GM19035 (cell line): ENCODE measurements around the gene FSD1L.

Experiments
- ATAC-seq: cut with Tn5 transposase; IDR thresholded peaks from one replicate; pipeline ENCODE4 v1.9.1; 2021; ENCODE audit not compliant: unreplicated experiment

The FSD1L gene

DNA sequence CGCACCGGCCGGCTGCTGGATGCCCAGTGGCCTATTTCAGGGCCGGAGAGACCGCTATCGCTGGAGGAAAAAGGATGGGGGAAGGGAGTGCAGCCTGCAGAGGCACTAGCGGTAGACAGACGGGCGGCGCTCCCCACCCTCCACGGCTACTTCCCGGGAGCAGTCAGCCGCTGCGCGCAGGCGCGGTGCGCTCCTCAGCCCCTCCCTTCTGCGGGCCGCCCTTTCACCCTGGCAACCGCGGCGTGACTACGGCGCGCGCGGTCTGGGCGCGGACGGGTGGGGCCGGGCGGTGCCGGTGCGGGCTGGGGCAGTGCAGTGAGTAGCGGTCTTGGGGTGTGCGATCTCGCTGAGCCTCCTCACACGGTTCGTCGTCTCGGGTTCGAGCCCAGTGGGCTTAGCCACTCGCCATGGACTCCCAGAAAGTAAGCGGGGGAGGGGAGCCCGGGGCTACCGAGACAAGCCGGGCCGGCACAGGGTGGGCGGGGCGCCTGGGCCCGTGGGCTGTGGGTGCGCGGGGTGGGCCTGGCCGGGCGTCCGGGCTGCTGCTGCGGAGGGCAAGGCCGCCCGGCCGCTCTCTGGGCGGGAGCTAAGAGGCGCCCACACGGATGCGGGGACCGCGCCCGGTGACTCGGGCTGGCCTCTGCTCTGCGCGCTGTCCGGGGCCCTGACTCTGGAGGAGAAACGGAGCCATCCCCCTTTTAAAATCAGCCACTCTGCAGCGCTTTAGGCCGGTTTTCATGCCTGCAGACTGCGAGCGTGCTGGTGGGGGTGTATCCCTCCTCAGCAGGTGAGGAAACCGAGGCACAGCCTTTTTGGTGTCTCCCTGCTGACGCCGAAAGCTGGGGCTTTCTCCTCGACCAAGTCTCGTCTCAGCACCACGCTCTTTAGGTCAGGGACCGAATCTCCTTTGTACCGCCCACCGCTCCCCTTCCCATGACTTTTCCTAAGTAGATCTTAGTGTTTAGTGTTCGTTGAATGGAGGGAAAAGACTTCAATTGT, at the start of gene FSD1L:
FSD1L (plus strand) TSS at position 221 of the 999 bp plus-strand sequence; CDS start at position 408, 187 bp downstream.
- peak; percentile 93 for ATAC-seq

DNA sequence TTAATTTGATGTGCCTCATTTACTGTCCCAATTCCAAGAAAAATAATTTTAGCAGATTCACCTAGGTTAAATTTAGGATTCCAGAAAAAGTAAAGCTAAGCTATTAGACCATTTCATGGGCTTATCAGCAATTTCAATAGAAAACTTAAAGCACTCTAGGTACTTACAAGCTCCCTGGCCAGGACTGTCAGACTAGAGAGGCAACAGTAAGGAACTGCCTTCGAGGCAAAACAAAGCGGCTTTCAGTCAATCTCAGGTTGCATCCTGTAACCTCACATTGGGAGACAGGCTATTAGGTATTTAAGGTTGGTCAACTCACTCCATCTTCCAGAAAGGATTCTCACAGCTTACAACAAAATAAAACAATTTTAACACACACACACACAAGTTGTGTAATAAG, 48.7 kb upstream of the FSD1L start:
- ATAC-seq = no peak

DNA sequence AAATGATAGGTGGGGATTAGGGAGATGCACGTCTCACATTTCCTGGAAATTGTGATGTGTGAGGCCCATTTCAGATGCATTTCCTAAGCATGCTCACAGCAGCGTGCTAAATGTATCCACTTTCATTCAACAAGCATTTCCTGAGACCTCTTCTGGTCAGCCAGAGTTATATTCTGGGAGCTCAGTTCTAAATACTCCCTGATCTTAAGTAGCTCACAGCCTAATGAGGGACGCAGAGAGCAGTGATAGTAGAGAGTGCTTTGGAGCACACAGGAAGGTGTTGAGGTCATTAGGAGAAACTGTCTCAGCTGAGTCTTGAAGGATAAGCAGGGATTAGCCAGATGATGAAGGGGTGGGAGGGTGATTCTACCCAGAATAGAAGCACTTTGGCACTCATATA, 46.2 kb upstream of the FSD1L start:
- ATAC-seq = no peak

DNA sequence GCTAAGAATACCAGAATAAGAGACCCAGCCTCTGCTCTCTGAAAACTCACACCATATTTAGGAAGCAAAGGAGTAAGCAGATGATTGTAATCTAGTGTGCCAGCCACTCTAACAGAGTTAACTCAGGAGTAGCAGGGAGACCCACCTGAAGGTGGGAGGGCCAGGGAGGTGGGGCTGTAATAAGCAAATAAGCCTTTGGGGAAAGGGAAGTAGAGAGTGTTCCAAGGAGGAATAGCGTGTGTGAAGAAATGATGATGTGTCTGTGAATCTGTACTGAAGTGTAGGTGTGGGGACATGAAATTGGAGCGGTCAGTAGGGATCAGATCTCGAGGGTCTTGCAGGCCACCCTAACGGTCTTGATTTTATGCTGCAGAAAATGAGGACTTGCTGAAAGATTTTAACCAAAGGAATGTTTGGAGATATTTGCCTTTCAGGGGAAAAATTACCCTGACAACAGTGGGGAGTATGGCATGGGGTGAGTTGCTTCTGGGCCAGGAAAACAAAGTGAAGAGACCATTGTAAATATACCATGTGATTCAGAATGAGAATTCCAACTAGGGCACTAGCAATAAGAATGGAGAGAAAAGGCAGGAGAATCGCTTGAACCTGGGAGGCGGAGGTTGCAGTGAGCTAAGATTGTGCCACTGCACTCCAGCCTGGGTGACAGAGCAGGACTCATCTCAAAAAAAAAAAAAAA, 44.1 kb upstream of the FSD1L start:
- ATAC-seq = no peak

DNA sequence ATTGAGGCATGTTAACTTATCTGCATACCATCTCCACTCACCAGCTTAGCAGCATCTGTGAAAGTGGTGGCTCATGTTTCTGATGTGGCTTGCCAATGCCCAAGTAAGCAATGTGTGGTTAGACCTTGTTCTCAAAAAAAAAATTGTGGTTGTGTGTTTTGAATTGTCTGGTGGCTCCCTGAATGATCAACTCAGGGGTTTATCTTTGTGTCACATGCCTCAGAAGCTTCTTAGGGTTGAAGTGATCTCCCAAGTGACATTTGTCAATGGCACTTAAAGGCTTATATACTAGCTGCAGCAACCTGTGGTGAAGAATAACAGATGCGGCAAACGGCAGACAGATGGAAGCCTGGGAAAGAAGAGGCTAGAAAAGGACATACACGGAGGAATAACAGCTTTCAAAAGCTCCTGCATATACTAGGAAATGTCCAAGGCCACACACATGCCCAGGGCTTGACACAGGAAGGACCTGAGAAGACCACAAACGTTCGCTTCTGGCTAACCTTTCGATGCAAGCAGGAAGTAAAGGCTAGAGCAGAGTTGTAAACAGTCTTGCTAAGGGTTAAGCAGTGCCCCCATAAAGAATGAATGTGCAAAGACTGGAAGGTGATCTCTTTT, 42.2 kb upstream of the FSD1L start:
- peak; percentile 90 for ATAC-seq

DNA sequence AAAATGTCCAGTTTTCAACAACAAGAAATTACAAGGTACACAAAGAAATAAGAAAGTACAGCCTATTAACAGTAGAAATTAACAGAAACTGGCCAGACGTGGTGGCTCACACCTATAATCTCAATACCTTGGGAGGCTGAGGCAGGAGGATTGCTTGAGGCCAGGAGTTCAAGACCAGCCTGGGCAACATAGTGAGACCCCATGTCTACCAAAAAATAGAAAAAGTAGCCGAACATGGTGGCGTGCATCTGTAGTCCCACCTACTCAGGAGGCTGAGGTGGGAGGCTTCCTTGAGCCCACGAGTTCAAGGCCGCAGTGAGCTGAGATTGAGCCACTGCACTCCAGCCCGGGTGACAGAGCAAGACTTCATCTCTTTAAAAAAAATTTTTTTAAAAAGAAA, 41.5 kb upstream of the FSD1L start:
- no peak for ATAC-seq

DNA sequence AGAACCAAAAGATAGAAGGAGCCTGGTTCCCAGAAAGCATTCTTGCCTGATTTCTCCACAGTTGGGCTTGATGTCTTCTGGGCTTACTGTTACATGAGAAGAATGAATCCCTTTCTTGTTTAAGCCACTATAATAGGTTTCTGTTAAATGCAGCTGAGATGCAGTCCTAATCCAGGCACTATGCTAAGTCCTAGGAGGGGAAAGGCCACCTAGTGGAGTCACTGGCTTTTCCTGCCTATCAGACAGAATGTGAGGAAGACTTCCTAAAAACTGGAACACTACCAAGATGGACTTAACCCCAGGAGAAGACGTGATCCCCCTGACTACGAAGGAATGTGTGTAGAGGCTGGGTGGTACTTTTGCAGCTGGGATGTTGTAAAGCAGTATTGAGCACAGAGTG, 34.3 kb upstream of the FSD1L start:
- ATAC-seq = no peak

DNA sequence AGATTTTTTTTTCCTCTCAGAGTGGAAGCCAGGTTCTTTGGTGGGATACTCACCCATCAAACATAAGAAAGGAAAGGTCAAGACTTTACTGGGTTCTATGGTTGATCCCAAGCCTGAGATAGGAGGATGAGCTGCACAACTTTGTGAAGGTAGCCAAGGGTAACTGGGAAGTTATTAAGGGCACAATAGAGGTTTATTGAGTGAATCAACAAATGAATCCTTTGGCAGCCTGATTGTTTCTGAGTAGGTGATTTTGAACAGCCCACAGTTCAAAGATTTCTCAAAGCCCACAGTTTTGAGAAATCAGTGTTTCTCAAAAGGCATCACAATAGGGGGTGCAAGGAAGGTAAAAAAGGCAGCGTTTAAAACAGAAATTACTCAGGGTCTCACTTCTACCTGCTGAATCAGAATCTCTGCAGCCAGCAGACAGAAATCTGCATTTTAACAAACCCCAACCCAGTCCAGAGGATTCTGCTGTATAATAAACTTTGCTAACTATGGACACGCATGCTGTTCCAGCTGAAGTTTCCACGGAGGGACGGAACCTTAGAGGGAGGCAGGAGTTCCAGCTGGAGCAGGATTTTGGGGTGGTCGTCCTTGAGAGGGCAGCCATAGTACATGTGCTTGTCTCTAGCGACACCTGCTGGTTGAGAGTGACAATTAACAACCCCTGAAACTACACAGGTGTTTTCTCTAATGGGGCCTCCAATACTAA, 32.7 kb upstream of the FSD1L start:
- ATAC-seq = peak; percentile 69

DNA sequence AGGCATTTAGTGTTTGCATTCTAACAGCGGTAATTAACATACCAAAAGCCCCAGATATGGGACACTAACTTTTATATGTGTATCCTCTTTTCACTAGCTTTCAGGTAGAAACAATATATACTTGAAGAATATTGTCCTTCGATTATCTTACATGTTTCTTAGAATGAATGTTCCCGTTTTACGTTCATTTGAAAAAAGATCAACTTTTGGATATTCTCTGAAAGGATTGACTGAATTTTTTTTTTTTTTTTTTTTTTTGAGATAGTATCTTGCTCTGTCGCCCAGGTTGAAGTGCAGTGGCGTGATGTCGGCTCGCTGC, 32.2 kb upstream of the FSD1L start:
- no peak for ATAC-seq

DNA sequence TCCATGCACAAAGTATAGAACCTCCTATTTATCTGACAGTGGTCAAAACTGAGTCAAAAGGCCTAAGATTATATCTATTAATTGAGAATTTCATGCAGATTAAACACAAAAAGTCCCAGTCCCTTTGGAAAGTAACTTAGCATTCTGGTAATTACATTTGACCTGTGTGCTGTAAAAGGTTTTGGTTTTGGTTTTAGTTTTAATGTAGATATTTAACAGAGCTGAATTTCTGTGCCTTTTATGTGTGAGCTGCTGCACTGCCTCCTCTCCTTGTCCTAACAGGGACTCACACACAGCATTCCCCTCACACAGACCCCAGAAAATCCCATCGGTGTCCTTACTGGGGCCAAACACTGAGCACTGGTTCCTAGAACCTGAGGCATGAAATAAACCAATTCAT, 31.0 kb upstream of the FSD1L start:
- peak; percentile 68 for ATAC-seq

DNA sequence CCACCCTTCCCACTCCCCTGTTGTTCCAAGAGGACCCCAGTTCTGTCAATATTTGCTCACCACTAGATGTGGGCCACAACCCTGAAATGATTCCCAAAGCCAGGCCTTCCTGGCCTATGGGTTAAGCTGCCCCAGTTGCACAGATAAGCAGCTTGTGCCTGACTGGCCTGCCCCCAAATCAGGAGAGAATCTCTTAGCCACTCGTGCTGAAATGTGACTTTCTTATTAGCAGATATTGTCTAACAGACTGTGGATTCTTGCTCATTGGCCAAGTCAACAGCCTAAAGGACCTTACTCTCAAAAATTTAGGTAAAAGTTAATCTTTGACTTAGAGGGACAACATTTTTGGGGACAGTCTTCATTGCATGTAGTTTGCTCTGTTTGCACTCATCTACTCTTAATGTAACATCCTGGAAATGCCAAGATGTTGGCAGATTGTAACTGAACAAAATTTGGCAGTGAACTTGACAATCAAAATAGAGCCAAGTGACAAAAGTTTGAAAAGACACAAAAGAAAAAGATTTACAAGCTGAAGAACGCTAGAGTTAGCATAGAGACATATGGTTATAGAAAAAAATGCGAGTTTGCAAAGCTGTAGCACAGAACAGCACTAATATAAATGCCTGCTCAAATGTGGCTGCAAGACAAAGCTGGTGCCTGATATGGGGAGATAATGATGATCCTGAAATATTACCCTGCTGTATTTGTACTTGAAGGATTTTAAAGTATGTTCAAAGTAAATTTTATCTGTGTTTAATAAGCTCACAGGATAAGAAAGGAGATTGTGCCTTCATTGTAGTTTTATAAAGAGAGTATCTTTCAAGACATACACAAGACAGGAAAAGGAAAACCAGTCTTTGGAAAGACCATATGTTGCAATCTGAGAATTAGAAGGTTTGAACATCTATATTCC, 29.0 kb upstream of the FSD1L start:
- no peak for ATAC-seq

DNA sequence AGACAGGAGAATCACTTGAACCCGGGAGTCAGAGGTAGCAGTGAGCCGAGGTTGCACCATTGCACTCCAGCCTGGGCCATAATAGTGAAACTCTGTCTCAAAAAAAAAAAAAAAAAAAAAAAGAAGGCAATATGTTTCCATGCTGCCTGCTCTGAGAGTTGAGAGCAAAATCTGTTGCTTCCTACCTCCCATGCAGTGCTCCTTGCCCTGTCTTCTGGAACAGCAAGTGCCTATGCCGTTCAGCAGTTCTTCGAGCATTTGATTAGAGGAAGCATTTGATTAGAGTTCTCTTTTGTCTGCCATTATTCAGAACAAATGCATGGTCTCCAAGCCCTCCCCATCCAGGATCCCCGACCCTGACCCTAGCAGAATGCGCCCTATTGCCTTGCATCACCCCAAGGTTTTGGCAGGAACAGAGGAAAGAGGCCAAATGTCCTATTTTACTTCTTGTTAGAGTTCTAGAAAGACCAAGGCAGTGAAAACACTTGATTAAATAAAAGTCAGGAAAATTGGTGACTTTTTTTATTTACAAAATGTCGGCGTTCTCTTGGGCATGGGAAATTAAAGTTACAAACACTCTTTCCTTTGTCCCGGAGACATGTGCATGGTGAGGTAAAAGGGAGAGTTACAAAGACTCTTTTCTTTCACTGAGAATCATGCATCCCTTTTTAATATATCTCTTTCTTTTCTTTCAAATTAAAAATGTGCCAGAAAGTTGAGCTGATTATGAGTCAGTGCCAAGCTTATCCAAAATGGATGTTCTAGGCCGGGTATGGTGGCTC, 27.8 kb upstream of the FSD1L start:
- no peak for ATAC-seq

DNA sequence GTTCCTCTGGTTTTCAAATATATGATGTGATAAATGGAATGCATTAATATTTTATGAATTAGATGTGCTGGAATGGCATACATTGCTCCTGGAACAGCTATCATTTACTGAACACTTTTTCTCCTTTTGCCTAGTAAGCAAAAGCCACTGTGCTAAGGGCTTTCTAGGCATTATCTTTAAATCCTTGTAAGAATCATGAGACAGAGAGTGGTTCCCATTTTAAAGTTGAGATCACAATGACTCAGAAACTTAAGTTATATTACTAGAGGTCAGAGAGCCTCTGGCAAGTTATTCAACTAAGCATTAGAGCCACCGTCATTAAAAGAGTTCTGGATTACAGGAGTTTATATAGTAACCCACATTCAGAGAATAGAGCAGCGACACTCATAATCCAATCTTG, 26.7 kb upstream of the FSD1L start:
- no peak for ATAC-seq

DNA sequence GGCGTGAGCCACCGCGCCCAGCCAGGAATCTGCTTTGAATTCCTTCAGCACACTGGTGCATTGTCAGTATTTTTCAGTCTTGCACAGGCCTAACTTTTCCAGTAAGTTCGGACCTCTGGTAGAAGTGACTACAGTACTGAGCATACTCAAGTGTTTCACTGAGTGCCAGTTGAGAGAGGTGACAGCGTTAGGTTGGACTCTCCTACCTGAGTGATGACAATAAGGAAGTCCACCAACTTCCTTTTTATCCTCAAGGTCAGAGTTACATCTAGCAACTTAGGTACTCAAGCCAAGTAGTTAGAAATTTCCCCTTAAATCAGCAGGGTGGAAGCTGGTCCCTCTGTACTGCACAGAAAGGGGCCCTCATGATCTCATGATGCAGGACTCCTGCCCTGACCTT, 26.0 kb upstream of the FSD1L start:
- no peak for ATAC-seq

DNA sequence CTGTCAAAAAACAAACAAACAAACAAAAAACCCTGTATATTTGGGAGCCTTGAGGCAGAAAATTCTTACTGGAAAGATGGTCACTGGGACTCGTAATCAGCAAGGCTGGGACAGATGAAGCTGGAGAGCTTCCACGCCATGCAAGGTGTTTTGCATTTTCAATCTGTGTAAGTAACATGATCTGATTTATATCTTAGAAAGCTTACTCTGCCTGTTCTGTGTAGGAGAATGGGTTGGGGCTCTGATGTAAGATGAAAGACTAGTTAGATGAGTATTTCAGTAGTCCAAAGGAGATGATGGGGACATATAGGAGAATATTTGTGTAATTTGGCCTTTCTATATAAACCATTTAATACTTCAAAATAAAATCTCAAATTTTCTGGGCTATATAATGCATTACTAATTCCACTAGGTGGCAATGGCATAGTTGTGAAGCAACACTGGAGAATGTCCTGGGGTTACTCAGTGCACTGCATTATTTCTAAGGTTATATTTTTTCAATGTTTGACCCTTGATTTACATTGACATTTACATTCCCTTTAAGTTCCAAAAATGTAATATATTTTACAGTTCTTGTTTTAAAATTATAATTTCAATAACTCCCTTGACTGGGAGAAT, 21.9 kb upstream of the FSD1L start:
- ATAC-seq = peak; percentile 74

DNA sequence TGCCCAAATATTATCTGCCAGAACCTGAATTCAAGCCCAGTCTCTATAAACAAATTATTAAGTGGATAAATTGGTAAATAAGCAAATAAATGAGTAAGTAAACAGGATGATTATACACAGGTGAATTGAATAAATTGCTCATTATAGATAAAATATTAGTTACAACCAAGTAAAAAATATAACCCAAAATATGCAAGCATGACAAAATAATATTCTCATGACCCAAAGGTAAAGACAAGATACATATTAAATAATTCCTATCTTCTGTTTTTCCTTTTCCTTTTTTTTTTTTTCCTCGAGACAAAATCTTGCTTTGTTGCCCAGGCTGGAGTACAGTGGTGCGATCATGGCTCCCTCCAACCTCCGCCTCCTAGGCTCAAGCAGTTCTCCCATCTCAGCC, 21.2 kb upstream of the FSD1L start:
- no peak for ATAC-seq

DNA sequence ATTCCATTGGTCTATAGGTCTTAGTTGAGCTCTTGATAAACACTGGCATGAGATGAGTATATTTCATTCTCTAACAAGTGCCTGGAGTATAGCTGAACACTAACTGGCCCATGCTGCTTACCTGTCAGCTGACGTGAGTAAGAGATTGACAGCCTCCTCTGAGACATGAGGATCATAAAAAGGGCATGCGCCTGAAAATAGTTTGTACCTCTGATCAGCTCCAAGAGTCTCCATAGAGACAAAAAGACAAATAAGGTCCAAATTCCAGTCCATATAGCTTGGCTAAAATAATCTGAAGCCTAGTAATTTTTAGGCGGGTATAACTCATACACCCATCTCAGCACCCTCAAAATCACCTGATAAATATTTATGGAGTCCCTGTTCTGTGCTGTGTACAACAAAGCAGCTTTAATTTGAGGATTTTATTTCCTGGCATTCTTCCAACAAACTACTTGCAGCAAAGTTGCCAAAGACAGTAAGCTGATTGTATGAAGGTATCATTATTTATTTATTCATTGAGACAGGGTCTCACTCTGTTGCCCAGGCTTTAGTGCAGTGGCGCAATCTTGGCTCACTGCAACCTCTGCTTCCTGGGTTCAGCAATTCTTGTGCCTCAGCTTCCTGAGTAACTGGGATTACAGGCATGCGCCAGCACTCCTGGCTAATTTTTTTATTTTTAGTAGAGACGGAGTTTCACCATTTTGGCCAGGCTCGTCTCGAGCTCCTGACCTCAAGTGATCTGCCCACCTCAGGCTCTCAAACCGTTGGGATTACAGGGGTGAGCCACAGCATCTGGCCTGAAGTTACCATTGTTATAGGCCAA, 16.2 kb upstream of the FSD1L start:
- ATAC-seq = no peak

DNA sequence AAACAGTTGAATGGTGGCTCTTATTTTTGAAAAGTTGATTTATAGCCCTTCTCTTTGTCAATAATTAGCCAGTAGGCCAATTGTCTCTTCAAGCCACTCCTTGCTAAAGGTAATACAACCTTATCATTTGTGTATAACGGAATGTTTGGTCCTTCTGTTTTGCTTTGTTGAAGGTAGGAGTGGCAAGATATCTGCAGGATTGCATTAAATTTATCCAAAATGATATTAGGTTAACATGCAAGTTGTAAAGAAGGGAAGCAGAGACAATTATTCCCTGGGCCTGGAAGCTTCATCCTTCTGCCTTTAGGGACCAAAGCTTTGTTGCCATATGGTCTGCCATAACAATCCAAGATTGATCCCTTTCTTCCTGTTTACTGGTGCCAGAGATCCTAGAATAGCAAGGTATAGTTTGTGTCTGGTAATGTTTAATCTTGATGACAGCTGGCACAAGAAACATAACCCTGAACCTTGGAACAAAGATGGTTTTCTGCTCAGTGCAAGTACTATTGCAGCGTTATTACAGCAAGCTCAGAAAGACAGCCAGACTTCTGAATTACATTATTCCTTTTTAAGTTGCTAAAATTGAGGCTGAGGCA, 15.5 kb upstream of the FSD1L start:
- no peak for ATAC-seq
